Measurements from ENCODE around the gene TTI1.

The TTI1 gene

DNA sequence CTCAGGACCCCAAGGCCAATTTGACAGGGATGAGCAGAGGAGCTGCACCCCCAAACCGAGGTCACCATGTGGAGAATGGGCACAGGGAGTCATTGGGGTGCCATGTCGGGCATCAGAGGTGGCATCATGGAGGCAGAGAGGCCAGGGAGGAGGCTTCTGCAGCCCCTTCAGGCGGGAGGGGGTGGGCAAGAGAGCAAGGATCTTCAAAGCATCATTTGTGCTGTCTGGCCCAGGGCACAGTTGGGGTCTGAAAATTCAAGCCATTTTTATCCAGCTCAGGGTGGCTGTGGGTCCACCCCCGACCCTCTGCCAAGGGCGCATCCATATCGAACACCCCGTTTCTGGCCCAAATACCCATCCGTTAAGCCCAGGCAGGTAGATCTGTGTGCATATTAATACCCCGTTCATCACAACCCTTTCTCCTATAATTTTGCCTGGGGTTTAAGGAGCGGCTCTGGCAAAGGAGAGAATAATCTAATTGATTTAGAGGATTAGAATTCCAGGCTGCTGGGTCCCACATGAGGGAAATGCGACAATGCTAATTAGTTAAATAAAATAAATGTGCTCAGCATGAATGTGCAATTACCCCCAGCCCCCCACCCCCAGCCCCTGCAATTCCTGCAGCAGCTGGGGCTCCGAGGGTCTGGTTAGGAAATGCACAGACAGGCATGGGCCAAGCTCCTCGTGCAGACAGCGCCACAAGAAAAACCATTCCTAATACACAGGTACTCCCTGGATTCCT is 98.5 kb downstream of the TTI1 start:
- no peak for DNase-seq

DNA sequence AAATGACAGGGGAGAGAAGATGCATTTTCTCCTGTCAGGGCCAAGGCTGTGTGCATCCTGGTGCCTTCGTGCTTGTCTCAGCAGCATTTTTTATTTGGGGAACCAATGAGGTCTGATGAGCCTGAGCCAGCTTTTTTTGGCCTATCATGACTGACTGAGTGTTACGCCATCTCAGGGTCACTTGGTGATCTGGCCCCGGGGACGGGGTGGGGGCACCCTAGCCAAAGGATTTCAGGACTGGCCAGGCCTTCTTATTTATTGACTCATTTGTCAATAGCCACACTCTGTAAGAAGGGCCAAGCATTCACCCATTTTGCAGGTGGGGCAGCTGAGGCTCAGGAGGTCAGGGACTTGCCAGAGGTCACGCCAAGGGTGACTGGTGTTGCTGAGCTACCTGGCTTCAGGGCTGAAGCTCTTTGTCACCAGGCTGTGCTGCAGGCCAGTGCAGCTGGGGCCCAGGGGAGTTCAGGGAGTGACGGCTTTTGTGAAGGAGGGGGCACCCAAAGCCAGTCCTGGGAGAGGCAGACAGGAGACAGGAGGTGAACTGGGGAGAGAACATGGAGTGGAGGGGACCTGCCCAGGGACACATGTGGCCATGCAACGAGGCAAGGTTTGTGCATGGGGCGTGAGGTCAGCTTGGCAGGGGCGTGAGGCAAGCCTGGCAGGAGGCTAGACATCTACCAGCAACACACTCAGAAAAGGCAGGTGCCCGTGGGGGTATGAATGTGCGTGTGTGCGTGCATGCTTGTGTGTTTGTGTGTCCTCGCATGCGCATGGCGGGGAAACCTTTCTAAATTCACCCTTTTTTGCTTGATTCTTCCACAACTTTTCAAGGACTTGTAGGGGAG is 99.2 kb downstream of the TTI1 start:
- no peak for DNase-seq
